Anterior cingulate cortex (tissue), 58 donors: ENCODE measurements around the gene QRICH2.
"Not testable (repeated sequence)": the region's sequence is repeated elsewhere in the genome, so short reads cannot be mapped to it uniquely, and the experiment has no call there.

Experiments used
- DNase-seq, 58 donors: peaks; one replicate each; lab custom pipeline; 2025; lab: John Stamatoyannopoulos, UW

The QRICH2 gene

GRCh38 chr17:76235883-76236282 is 72.2 kb downstream of the QRICH2 start:
- no peak for DNase-seq

DNA sequence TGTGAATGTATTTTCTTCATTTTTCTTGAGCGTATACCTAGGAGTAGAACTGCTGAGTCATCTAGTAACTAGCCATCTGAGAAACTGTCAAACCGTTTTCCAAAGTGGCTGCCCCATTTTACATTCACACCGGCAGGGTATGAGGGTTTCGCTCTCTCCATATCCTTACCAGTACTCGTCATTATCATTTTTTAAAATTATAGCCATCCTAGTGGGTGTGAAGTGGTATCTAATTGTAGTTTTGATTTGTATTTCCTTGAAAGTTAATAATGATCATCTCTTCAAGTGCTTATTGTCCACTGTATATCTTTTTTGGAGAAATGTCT is 73.8 kb downstream of the QRICH2 start:
- DNase-seq = no peak

DNA sequence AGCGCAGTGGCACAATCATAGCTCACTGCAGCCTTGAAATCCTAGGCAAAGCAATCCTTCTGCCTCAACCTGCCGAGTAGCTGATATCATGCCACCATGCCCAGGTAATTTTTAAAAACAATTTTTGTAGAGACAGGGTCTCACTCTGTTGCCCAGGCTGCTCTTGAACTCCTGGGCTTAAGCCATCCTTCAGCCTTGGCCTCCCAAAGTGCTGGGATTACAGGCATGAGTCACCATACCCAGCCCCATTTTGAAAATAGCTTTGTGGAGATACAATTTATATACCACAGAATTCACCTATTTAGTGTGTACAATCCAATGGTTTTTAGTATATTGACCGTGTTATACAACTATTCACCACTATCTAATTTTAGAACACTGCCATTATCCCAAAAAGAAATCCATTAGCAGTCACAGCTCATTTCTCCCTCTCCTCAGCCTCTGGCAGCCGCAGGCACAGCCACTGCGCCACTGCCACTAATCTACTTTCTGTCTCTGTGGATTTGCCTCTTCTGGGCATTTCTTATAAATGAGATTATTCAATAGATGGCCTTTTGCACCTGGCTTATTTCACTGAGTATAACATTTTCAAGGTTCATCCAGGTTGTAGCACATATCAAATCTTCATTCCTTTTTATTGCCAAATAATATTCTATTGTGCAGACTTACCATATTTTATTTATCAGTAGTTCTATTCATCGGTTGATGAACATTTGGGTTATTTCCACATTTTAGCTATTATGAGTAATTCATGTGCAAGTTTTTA is 74.3 kb downstream of the QRICH2 start:
- no peak for DNase-seq

DNA sequence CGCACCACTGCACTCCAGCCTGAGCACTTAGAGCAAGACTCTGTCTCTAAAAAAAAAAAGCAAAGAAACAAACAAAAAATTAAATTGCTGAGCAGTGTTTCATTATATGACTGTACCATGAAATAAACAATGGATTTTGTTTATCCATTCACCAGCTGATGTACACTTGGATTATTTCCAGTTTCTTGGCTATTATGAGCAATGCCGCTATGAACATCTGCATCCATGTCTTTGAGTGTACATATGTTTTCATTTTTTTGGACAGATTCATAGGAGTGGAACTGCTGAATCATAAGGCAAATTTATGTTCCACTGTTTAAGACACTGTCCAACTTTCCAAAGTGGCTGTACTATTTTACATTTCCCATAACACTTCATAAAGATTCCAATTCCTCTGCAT is 75.7 kb downstream of the QRICH2 start:
- no peak for DNase-seq

DNA sequence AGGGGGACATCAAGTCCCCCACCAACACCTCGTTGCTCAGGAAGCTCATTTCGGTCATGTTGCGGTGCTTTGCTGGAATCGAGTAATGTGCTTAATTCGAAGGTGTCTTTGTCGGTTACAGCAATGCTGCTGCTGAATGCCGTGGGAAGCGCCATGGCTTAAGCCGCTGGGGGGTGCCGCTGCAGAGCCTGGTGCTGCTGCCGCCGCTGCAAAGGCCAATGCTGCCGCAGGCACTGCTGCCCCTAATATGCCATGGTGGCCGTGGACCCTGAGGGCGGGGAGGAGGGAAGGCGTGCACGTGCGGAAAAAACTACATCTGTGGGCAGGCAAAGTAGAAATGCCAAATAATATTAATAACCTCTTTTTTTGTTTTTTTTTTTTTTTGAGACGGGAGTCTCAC is 81.3 kb downstream of the QRICH2 start:
- DNase-seq = not testable (repeated sequence)

GRCh38 chr17:76225373-76226086 is 82.5 kb downstream of the QRICH2 start:
- not testable (repeated sequence) for DNase-seq
